Measurements from ENCODE around the gene SEMA5B. TPM values are rescaled to one million over a fixed set of nuclear protein-coding genes. Genes with fewer than 3 reads are reported as not detected.

Gene SEMA5B
- polyA plus RNA-seq, 1 donor (not counting 4 experiments of a cell fraction or from before 2014, with no cell fraction given), result 0.04 TPM

DNA sequence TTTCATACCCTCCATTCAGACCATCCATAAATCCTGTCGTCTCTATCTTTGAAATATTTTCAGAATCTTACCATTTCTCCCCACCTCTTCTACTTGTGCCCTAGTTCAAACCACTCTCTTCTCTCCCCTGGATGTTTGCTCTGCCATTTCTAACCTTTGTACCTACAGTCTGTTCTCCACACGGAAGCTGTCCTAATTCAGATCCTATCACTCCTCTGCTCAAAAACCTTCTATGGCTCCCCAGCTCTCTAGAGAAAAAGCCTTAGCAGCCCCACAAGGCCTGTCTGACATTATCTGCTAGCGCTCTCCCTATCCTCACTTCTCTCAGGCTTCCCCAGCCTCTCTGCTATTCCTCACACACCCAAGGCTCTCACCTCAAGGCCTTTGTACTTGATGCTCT is 4.5 kb upstream of the SEMA5B start:
- dilution Hi-C loops (cut with MboI; ENCODE audit: extremely low pct_ligation_motif_present, low sequenced_read_pairs), result no loop called here
- H3K9me1 ChIP-seq (ENCODE audit: control insufficient read depth, extremely low read depth, insufficient read depth, low read length), result no peaks in the 10 kb centered on the region

DNA sequence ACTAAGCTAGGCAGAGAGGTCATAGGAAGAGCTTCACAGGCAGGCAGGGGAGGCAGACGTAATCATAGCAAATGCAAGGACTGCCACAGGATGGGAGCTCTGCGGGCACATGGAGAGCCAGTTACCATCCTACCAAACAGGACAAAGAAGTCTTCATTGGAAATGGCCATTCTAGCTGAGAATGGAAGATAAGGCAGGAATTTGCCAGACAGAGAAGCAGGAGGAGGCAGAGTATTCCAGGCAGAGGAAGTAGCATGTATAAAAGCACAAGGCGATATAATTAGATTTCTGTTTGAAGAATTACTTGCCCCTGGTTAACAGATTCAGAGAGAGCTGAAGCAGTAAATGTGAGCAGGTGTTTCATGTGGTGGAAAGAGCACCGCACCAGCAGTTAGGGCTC is 3.5 kb upstream of the SEMA5B start:
- no peaks in the 10 kb centered on the region for H3K79me2 ChIP-seq (ENCODE audit: control insufficient read depth, insufficient read depth, low read length)
- H2AFZ ChIP-seq (ENCODE audit: control insufficient read depth, low read length), result no peak overlapping the region
- dilution Hi-C loops (cut with MboI; ENCODE audit: extremely low pct_ligation_motif_present, low sequenced_read_pairs), result no loop called here
- no peaks in the 10 kb centered on the region for H4K20me1 ChIP-seq (ENCODE audit: control insufficient read depth, extremely low read depth, insufficient read depth, low read length)
- no peaks in the 10 kb centered on the region for H3K9me1 ChIP-seq (ENCODE audit: control insufficient read depth, extremely low read depth, insufficient read depth, low read length)
- H3K9me3 ChIP-seq (ENCODE audit: control insufficient read depth, low read depth, low read length), result no peaks in the 10 kb centered on the region
- H3K4me3 ChIP-seq (ENCODE audit: control insufficient read depth in 2 of 3, extremely low read depth in 1 of 3, insufficient read depth in 2 of 3, low read depth in 1 of 3, low read length in 3 of 3), result no peak overlapping the region
- H3K36me3 ChIP-seq (ENCODE audit: control insufficient read depth in 2 of 2, extremely low read depth in 1 of 2, insufficient read depth in 2 of 2, low read length in 2 of 2), result no peaks in the 10 kb centered on the region
- H3K27me3 ChIP-seq (ENCODE audit: control insufficient read depth, extremely low read depth, insufficient read depth, low read length), result peaks cover 41% of the 10 kb centered on the region
- peaks cover 16% of the 10 kb centered on the region for H3K4me1 ChIP-seq (ENCODE audit: control insufficient read depth, extremely low read depth, insufficient read depth, low read length)
- TF ChIP-seq, protein P1, sequence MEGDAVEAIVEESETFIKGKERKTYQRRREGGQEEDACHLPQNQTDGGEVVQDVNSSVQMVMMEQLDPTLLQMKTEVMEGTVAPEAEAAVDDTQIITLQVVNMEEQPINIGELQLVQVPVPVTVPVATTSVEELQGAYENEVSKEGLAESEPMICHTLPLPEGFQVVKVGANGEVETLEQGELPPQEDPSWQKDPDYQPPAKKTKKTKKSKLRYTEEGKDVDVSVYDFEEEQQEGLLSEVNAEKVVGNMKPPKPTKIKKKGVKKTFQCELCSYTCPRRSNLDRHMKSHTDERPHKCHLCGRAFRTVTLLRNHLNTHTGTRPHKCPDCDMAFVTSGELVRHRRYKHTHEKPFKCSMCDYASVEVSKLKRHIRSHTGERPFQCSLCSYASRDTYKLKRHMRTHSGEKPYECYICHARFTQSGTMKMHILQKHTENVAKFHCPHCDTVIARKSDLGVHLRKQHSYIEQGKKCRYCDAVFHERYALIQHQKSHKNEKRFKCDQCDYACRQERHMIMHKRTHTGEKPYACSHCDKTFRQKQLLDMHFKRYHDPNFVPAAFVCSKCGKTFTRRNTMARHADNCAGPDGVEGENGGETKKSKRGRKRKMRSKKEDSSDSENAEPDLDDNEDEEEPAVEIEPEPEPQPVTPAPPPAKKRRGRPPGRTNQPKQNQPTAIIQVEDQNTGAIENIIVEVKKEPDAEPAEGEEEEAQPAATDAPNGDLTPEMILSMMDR (optimal IDR thresholded peaks at IDR 0.05 in 1 of 3, IDR thresholded peaks at IDR 0.05 in 1 of 3, conservative IDR thresholded peaks at IDR 0.05 in 1 of 3; ENCODE audit: extremely low read depth in 1 of 3, insufficient read depth in 2 of 3, low read length in 3 of 3), result no peak
- TF ChIP-seq EZH2 (IDR thresholded peaks at IDR 0.05; ENCODE audit: low read length), result no peak
- H3K27ac ChIP-seq (ENCODE audit: control insufficient read depth, insufficient read depth, low read length), result no peak overlapping the region
- DNase-seq (ENCODE audit: low read depth, low spot score) (no peak), FAIRE-seq (no peak)
- no peak overlapping the region for H3K4me2 ChIP-seq (ENCODE audit: control insufficient read depth, extremely low read depth, insufficient read depth, low read depth, low read length)
- no peak overlapping the region for H3K9ac ChIP-seq (ENCODE audit: control insufficient read depth, extremely low read depth, insufficient read depth, low read length)

More for the DNA sequence above, 4.5 kb upstream of the SEMA5B start:
- Histone ChIP-seq H3K4me1 (ENCODE audit: control insufficient read depth, extremely low read depth, insufficient read depth, low read length) (peaks cover 11% of the 10 kb centered on the region), H3K27ac (ENCODE audit: control insufficient read depth, insufficient read depth, low read length) (no peak overlapping the region), H3K4me2 (ENCODE audit: control insufficient read depth, extremely low read depth, insufficient read depth, low read depth, low read length) (no peak overlapping the region), H4K20me1 (ENCODE audit: control insufficient read depth, extremely low read depth, insufficient read depth, low read length) (no peaks in the 10 kb centered on the region), H3K27me3 (ENCODE audit: control insufficient read depth, extremely low read depth, insufficient read depth, low read length) (peaks cover 31% of the 10 kb centered on the region), H3K4me3 (ENCODE audit: control insufficient read depth in 2 of 3, extremely low read depth in 1 of 3, insufficient read depth in 2 of 3, low read depth in 1 of 3, low read length in 3 of 3) (no peak overlapping the region), H3K79me2 (ENCODE audit: control insufficient read depth, insufficient read depth, low read length) (no peaks in the 10 kb centered on the region), H3K9me3 (ENCODE audit: control insufficient read depth, low read depth, low read length) (no peaks in the 10 kb centered on the region), H2AFZ (ENCODE audit: control insufficient read depth, low read length) (no peak overlapping the region), H3K36me3 (ENCODE audit: control insufficient read depth in 2 of 2, extremely low read depth in 1 of 2, insufficient read depth in 2 of 2, low read length in 2 of 2) (no peaks in the 10 kb centered on the region), H3K9ac (ENCODE audit: control insufficient read depth, extremely low read depth, insufficient read depth, low read length) (no peak overlapping the region)
- no peak for FAIRE-seq
- no peak for DNase-seq (ENCODE audit: low read depth, low spot score)
- TF ChIP-seq EZH2 (IDR thresholded peaks at IDR 0.05; ENCODE audit: low read length), result no peak

- dilution Hi-C loops (cut with MboI; ENCODE audit: extremely low pct_ligation_motif_present, low sequenced_read_pairs), result no loop called here
- peak overlapping the region; percentile 95 for H3K4me2 ChIP-seq (ENCODE audit: control insufficient read depth, extremely low read depth, insufficient read depth, low read depth, low read length)
- H3K4me3 ChIP-seq (ENCODE audit: control insufficient read depth in 2 of 3, extremely low read depth in 1 of 3, insufficient read depth in 2 of 3, low read depth in 1 of 3, low read length in 3 of 3), result peak overlapping the region; percentile 34 to 65 (median 63)
- no peaks in the 10 kb centered on the region for H3K36me3 ChIP-seq (ENCODE audit: control insufficient read depth in 2 of 2, extremely low read depth in 1 of 2, insufficient read depth in 2 of 2, low read length in 2 of 2)
- FAIRE-seq, result no peak
- no peaks in the 10 kb centered on the region for H3K79me2 ChIP-seq (ENCODE audit: control insufficient read depth, insufficient read depth, low read length)
- no peak overlapping the region for H3K27ac ChIP-seq (ENCODE audit: control insufficient read depth, insufficient read depth, low read length)
- peak overlapping the region; percentile 71 for H2AFZ ChIP-seq (ENCODE audit: control insufficient read depth, low read length)
- TF ChIP-seq, protein P1 (optimal IDR thresholded peaks at IDR 0.05 in 1 of 3, IDR thresholded peaks at IDR 0.05 in 1 of 3, conservative IDR thresholded peaks at IDR 0.05 in 1 of 3; ENCODE audit: extremely low read depth in 1 of 3, insufficient read depth in 2 of 3, low read length in 3 of 3), result peak; percentile 37 to 50 (median 40)
- TF ChIP-seq EZH2 (IDR thresholded peaks at IDR 0.05; ENCODE audit: low read length), result peak; percentile 87
- H3K9ac ChIP-seq (ENCODE audit: control insufficient read depth, extremely low read depth, insufficient read depth, low read length), result no peak overlapping the region
- peaks cover 16% of the 10 kb centered on the region for H3K4me1 ChIP-seq (ENCODE audit: control insufficient read depth, extremely low read depth, insufficient read depth, low read length)
- H3K27me3 ChIP-seq (ENCODE audit: control insufficient read depth, extremely low read depth, insufficient read depth, low read length), result peaks cover 65% of the 10 kb centered on the region
- H3K9me1 ChIP-seq (ENCODE audit: control insufficient read depth, extremely low read depth, insufficient read depth, low read length), result no peaks in the 10 kb centered on the region
- DNase-seq (ENCODE audit: low read depth, low spot score), result peak; percentile 19
- no peaks in the 10 kb centered on the region for H3K9me3 ChIP-seq (ENCODE audit: control insufficient read depth, low read depth, low read length)
- peaks cover 4% of the 10 kb centered on the region for H4K20me1 ChIP-seq (ENCODE audit: control insufficient read depth, extremely low read depth, insufficient read depth, low read length)
Observed at GRCh38 chr3:123028233-123028828, 768 bp upstream of the SEMA5B start.
